ENCODE data around the gene INSIG2.

DNA sequence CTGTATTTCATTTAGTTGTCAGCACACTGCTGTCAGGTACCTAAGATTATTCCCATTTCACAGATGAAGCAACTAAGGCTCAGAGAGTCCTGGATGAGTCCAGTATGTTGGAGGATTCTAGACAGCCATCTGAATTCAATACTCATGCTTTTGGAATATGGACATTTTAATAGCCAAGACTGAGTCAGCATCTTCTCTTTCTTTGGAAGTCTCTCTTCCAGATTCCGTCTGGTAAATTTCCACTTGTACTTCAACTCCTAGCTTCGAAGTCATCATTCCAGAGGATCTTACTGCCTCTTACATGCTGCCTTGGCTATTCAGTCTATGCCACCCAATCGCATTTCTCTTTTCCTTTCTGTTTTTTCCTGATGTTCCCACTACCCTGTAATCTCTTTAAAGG lies 40.6 kb downstream of the INSIG2 start:
- no peak for TF ChIP-seq EZH2 (IDR thresholded peaks at IDR 0.05; ENCODE audit: borderline replicate concordance, low read length)
- TF ChIP-seq, protein P1, sequence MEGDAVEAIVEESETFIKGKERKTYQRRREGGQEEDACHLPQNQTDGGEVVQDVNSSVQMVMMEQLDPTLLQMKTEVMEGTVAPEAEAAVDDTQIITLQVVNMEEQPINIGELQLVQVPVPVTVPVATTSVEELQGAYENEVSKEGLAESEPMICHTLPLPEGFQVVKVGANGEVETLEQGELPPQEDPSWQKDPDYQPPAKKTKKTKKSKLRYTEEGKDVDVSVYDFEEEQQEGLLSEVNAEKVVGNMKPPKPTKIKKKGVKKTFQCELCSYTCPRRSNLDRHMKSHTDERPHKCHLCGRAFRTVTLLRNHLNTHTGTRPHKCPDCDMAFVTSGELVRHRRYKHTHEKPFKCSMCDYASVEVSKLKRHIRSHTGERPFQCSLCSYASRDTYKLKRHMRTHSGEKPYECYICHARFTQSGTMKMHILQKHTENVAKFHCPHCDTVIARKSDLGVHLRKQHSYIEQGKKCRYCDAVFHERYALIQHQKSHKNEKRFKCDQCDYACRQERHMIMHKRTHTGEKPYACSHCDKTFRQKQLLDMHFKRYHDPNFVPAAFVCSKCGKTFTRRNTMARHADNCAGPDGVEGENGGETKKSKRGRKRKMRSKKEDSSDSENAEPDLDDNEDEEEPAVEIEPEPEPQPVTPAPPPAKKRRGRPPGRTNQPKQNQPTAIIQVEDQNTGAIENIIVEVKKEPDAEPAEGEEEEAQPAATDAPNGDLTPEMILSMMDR (IDR thresholded peaks at IDR 0.05; ENCODE audit: low read length): no peak
